Keratinocyte (primary cell): ENCODE data around the gene MYOM1. TPM values are rescaled to one million over a fixed set of nuclear protein-coding genes. Genes with fewer than 3 reads are reported as not detected.

ENCODE experiments used
- DNase-seq: peaks from one replicate; pipeline ENCODE4 v3.0.0-alpha.2; 2011; ENCODE audit warnings: low read depth, missing footprints, low spot score
- FAIRE-seq: peaks from 2 replicates; lab custom pipeline; 2011; peaks lifted over from hg19 to GRCh38; lab: Jason Lieb, UNC
- H2AFZ ChIP-seq: 2 replicates; pipeline ENCODE4 v1.6.0; 2012; ENCODE audit warnings: low read length, control low read depth, inconsistent platforms; ENCODE audit not compliant: control insufficient read depth
- H3K27ac ChIP-seq: 2 replicates; pipeline ENCODE4 v1.5.1; 2011; ENCODE audit warnings: low read length; ENCODE audit not compliant: control insufficient read depth, insufficient read depth
- H3K27me3 ChIP-seq: 3 replicates; pipeline ENCODE4 v1.6.0; 2011; ENCODE audit warnings: low read length; ENCODE audit not compliant: control insufficient read depth, insufficient read depth; ENCODE audit errors: extremely low read depth
- H3K36me3 ChIP-seq, 2 experiments: 2 replicates in 1 of 2; 3 replicates in 1 of 2; pipeline ENCODE4 v1.5.1; 2011; ENCODE audit warnings: low read length in 2 of 2, mild to moderate bottlenecking in 1 of 2; ENCODE audit not compliant: control insufficient read depth in 2 of 2, insufficient read depth in 2 of 2; ENCODE audit errors: extremely low read depth in 1 of 2
- H3K4me1 ChIP-seq: 3 replicates; pipeline ENCODE4 v1.5.1; 2011; ENCODE audit warnings: low read length; ENCODE audit not compliant: control insufficient read depth, insufficient read depth; ENCODE audit errors: extremely low read depth
- H3K4me2 ChIP-seq: 3 replicates; pipeline ENCODE4 v1.6.0; 2011; ENCODE audit warnings: low read depth, low read length; ENCODE audit not compliant: control insufficient read depth, insufficient read depth; ENCODE audit errors: extremely low read depth
- H3K4me3 ChIP-seq, 3 experiments: fragments of 200-600 bp in 1 of 3; sonication (generic) in 1 of 3; 2 replicates in 2 of 3; 3 replicates in 1 of 3; pipeline ENCODE4 v1.5.1; 2011 to 2016; ENCODE audit warnings: low read length in 3 of 3, mild to moderate bottlenecking in 3 of 3, control low read depth in 2 of 3, inconsistent platforms in 1 of 3, low read depth in 1 of 3, mixed read lengths in 1 of 3, mixed run types in 1 of 3, moderate library complexity in 1 of 3; ENCODE audit not compliant: control insufficient read depth in 2 of 3, insufficient read depth in 2 of 3; ENCODE audit errors: extremely low read depth in 1 of 3
- H3K79me2 ChIP-seq: 2 replicates; pipeline ENCODE4 v1.6.0; 2012; ENCODE audit warnings: low read length; ENCODE audit not compliant: control insufficient read depth, insufficient read depth
- H3K9ac ChIP-seq: 3 replicates; pipeline ENCODE4 v1.6.0; 2011; ENCODE audit warnings: low read length; ENCODE audit not compliant: control insufficient read depth, insufficient read depth; ENCODE audit errors: extremely low read depth
- H3K9me1 ChIP-seq: 3 replicates; pipeline ENCODE4 v1.6.0; 2011; ENCODE audit warnings: low read length; ENCODE audit not compliant: control insufficient read depth, insufficient read depth; ENCODE audit errors: extremely low read depth
- H3K9me3 ChIP-seq: 2 replicates; pipeline ENCODE4 v1.5.1; 2012; ENCODE audit warnings: low read depth, low read length; ENCODE audit not compliant: control insufficient read depth
- H4K20me1 ChIP-seq: 3 replicates; pipeline ENCODE4 v1.6.0; 2011; ENCODE audit warnings: low read length; ENCODE audit not compliant: control insufficient read depth, insufficient read depth; ENCODE audit errors: extremely low read depth
- CTCF ChIP-seq, 3 experiments: IDR thresholded peaks in 1 of 3; conservative IDR thresholded peaks in 1 of 3; optimal IDR thresholded peaks in 1 of 3; 2 replicates in 2 of 3; 3 replicates in 1 of 3; pipeline versions ENCODE3 to v1.5.1; 2011; ENCODE audit warnings: low read length in 3 of 3, mild to moderate bottlenecking in 3 of 3, moderate library complexity in 2 of 3, control low read depth in 1 of 3, inconsistent platforms in 1 of 3; ENCODE audit not compliant: insufficient read depth in 2 of 3; ENCODE audit errors: extremely low read depth in 1 of 3
- EZH2 ChIP-seq: IDR thresholded peaks from one replicate; pipeline ENCODE4 v1.6.1; 2012; ENCODE audit warnings: inconsistent platforms, mild to moderate bottlenecking, low read length, moderate library complexity
- dilution Hi-C: fragments of 300-500 bp; cut with MboI; formaldehyde crosslinking; loops from one replicate; pipeline ENCODE4 v1.7.0; 2020; ENCODE audit warnings: low sequenced_read_pairs; ENCODE audit not compliant: extremely low pct_ligation_motif_present
- polyA plus RNA-seq, 5 experiments: library from polyadenylated mRNA; depleted of rRNA in 3 of 5; stranded (reverse) in 3 of 5; stranded (forward) in 1 of 5; unstranded in 1 of 5; fragments of >200 nt; gene quantifications; 1 replicate in 1 of 5; 2 replicates in 3 of 5; 3 replicates in 1 of 5; pipeline versions ENCODE4 v1.2.1 to v1.2.3, GENCODE V29; 2011 to 2012; ENCODE audit warnings: missing spikeins in 2 of 5, low read depth in 1 of 5, low replicate concordance in 1 of 5

MYOM1 gene
- polyA plus RNA-seq, 1 donor (not counting 4 experiments of a cell fraction or from before 2014, with no cell fraction given) = 0.03 TPM

GRCh38 chr18:3114026-3114425, 105.7 kb downstream of the MYOM1 start:
- no peaks in the 10 kb centered on the region for H3K9me3 ChIP-seq
- H3K27ac ChIP-seq = no peak overlapping the region
- H3K4me2 ChIP-seq = no peak overlapping the region
- H3K4me1 ChIP-seq = peaks cover 6% of the 10 kb centered on the region
- H3K4me3 ChIP-seq = no peak overlapping the region
- dilution Hi-C loops = no loop called here
- no peaks in the 10 kb centered on the region for H3K36me3 ChIP-seq
- DNase-seq = no peak
- no peak overlapping the region for H3K9ac ChIP-seq
- no peaks in the 10 kb centered on the region for H3K9me1 ChIP-seq
- no peak for FAIRE-seq
- H4K20me1 ChIP-seq = no peaks in the 10 kb centered on the region
- TF ChIP-seq EZH2 = no peak
- no peak for TF ChIP-seq CTCF (optimal IDR thresholded peaks at IDR 0.05 in 1 of 3, IDR thresholded peaks at IDR 0.05 in 1 of 3, conservative IDR thresholded peaks at IDR 0.05 in 1 of 3; ENCODE audit: extremely low read depth in 1 of 3, insufficient read depth in 2 of 3, low read length in 3 of 3)
- no peak overlapping the region for H2AFZ ChIP-seq
- no peaks in the 10 kb centered on the region for H3K27me3 ChIP-seq
- no peaks in the 10 kb centered on the region for H3K79me2 ChIP-seq

- Histone ChIP-seq H3K4me2 (no peak overlapping the region), H3K4me1 (no peaks in the 10 kb centered on the region), H3K9ac (no peak overlapping the region), H3K27ac (no peak overlapping the region), H3K36me3 (no peaks in the 10 kb centered on the region), H2AFZ (no peak overlapping the region), H3K9me1 (no peaks in the 10 kb centered on the region), H3K79me2 (no peaks in the 10 kb centered on the region), H3K9me3 (no peaks in the 10 kb centered on the region), H3K4me3 (no peak overlapping the region), H3K27me3 (no peaks in the 10 kb centered on the region), H4K20me1 (no peaks in the 10 kb centered on the region)
- no peak for DNase-seq
- dilution Hi-C loops = no loop called here
- no peak for FAIRE-seq
- TF ChIP-seq CTCF (optimal IDR thresholded peaks at IDR 0.05 in 1 of 3, IDR thresholded peaks at IDR 0.05 in 1 of 3, conservative IDR thresholded peaks at IDR 0.05 in 1 of 3; ENCODE audit: extremely low read depth in 1 of 3, insufficient read depth in 2 of 3, low read length in 3 of 3) (no peak), EZH2 (no peak)
These were observed 108.1 kb downstream of the MYOM1 start for GRCh38 chr18:3111523-3112240.
